ENCODE measurements around the gene SH3RF3.

The SH3RF3 gene

GRCh38 chr2:109288544-109289368, 159.8 kb downstream of the SH3RF3 start:
- DNase-seq (ENCODE audit: low read depth): no peak

DNA sequence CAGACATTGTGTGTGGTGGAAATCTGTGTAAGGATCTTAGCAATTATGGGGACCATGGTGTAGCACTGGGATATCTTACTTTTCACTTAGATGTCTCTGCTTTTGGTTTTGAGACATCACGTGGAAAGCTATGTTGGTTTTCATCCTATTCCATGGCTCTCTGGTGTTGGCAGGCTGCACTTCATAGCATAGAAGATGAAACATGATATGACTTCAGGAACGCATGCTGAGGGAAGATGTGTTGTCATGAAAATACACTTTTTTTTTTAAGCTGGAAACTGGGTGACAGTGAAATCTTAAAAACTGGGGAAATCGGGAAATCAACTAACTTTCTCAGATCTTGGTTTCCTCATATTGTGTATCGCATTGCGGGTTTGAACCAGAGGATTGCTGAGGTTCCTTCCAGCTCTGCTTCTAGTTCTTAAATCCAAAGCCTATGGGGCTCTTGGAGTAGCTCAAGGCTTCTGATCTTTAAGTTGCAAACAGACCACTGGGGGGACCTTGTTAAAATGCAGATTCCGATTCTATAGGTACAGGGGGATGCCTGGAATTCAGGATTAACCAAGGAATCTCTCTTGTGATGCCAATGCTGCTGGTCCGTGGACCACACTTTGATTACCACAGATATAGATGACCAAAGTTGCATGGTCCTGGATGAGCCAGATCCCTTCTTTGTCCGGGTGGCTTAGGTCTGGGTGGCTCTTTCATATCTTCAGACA, 160.7 kb downstream of the SH3RF3 start:
- DNase-seq (ENCODE audit: low read depth): no peak

GRCh38 chr2:109290887-109291643, 162.1 kb downstream of the SH3RF3 start:
- DNase-seq (ENCODE audit: low read depth): no peak

GRCh38 chr2:109292386-109292785, 163.4 kb downstream of the SH3RF3 start:
- DNase-seq (ENCODE audit: low read depth): no peak

DNA sequence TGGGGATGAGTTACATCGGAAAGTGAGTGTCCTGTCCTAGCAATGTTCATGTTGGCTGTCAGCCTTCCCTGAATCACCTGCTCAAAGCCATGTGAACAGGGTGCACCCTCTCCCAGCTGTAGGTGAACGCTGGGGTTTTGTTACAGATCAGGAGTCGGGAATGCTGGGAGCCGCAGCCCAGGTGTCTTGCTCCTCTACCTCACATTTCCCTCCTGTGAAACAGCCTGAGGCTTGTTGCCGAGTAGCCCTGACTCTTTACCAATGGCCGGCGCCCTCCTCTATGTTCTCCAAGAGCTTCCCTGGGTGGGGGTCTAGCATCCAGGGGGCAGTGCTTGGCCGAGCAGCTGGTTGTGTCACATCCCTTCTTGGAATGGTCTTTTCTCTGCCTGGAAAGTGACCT, 164.7 kb downstream of the SH3RF3 start:
- DNase-seq (ENCODE audit: low read depth): no peak

GRCh38 chr2:109294523-109294922, 165.5 kb downstream of the SH3RF3 start:
- no peak for DNase-seq (ENCODE audit: low read depth)

DNA sequence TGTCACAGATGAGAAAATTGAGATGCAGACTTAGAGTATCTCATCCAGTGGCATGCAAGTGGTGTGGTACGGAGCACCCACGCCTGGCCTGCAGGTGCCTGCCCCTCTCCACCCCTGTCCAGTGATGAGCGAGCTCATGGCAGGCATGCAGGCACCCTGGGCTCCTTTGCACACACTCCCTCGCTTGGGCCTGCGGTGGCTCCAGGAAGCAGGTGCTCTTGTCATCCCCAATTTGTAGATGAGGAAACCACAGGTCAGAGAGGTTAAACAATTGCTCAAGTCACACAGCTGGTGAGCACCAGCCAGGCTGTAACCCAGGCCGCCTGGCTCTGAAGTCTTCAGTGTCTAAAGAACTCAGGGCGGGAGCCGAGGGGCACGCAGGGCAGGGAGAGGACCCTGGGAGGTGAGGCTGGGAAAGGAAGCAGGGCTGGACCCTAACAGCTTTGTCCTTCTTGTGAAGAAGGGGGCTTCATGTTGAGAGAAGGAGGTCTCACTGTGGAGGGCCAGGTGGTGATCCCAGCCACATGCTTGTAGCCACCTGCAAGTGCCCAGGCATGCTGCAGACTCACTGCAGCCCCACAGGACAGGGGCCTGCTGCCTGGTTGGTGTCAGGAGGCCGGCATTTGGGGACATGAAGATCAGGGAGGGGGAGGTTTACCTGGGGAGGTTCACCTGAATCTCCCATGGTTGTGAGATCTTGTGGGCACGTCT, 166.2 kb downstream of the SH3RF3 start:
- no peak for DNase-seq (ENCODE audit: low read depth)

DNA sequence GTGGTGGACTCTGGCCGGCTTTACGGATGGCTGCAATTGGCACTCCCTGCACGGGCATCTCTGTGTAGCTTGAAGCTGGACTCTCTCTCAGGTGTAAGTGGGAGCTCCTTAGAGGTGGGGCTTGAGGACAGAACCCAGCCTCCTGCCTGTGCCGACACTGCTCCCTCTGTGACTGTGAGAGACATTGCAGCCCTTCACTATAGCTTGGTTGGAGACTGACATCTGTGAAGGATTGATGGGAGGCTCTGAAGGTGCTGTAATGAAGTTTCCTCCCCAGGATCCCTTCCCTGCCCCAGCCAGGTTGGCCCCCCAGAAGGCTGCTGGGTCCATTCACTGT, 166.7 kb downstream of the SH3RF3 start:
- DNase-seq (ENCODE audit: low read depth): no peak

GRCh38 chr2:109297566-109298490, 168.8 kb downstream of the SH3RF3 start:
- DNase-seq (ENCODE audit: low read depth): no peak

DNA sequence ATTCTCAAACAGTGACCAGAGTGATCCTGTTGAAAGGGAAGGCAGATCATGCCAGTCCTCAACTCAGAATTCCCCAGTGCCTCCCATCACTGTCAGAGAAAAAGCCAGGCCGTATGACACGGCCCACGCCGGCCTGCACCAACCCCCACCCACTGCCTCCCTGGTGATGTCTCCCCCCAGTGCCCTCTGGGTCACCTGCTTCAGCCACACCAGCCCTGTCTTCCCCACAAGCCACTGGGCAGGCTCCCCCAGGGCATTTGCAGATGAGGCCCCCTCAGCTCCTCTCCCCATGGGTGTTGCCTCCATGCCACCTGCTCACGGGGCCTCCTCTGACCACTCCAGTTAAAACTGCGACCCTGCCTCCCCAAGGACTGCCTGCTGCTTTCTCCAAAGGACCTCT, 169.8 kb downstream of the SH3RF3 start:
- DNase-seq (ENCODE audit: low read depth): no peak

DNA sequence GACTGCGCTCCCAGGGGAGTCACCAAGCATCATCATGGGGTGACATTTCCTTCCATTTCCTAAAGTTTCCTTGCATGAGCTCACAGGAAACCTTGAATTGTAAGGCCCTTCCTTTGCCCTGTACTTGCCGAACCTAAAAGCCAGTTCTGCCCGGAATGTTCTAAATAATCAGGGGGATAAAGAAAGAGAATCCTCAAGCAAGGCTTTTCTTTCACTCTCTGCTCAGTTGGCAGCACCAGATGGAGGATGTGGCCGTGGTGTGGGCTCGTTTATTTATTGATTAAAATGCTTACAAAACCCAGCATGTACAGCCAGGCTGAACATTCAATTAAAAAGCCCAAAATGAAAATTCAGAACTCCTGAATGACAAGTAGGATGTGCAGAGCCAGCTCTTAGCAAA, 170.5 kb downstream of the SH3RF3 start:
- no peak for DNase-seq (ENCODE audit: low read depth)

- no peak for DNase-seq (ENCODE audit: low read depth)
Measured at GRCh38 chr2:109300582-109300981, 171.6 kb downstream of the SH3RF3 start.

GRCh38 chr2:109301746-109302145, 172.7 kb downstream of the SH3RF3 start:
- no peak for DNase-seq (ENCODE audit: low read depth)

DNA sequence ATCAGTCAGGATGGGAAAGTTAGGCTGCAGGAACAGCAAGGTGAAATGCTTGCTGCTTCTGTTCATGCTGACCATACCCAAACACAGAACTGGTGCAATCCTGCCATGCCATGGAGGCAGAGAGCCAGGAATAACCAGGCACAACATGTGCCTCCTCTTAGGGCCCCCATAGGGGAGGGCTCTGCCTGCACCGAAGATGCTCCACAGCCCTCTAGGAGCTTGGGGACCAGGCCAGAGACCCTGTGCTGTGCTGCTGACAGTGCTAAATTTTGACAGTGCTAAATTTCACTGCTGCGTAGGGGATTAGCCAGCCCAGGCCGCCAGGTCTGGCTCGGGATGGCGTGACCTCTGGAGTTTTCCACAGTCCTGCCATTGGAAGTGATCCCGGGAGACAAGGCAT, 173.3 kb downstream of the SH3RF3 start:
- no peak for DNase-seq (ENCODE audit: low read depth)

- DNase-seq (ENCODE audit: low read depth): no peak
Measured at GRCh38 chr2:109304242-109304641, 175.2 kb downstream of the SH3RF3 start.

- DNase-seq (ENCODE audit: low read depth): no peak
Measured at GRCh38 chr2:109304731-109305470, 175.9 kb downstream of the SH3RF3 start.

- DNase-seq (ENCODE audit: low read depth): no peak
Measured at GRCh38 chr2:109305490-109306167, 176.6 kb downstream of the SH3RF3 start.

DNA sequence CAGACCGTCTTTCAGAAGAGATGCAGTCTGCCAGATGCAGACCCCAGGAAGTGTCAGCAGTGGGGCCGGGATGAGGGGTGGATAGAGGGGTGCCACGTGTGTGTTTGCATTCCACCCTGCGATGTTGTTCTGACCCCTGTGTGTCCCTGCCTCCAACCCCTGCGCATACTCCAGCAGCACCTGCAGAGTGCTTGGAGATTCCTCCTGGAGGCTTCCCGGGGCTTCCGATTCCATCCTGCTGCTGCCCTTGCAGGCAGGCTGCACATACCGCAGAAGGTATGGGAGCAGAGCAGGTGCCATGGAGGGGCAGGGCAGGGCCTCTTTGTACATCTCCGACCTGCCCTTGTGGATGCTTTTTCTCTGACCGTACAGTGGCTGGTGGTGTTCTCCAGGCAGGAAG, 177.2 kb downstream of the SH3RF3 start:
- DNase-seq (ENCODE audit: low read depth): no peak

GRCh38 chr2:109311771-109312170, 182.8 kb downstream of the SH3RF3 start:
- no peak for DNase-seq (ENCODE audit: low read depth)

DNA sequence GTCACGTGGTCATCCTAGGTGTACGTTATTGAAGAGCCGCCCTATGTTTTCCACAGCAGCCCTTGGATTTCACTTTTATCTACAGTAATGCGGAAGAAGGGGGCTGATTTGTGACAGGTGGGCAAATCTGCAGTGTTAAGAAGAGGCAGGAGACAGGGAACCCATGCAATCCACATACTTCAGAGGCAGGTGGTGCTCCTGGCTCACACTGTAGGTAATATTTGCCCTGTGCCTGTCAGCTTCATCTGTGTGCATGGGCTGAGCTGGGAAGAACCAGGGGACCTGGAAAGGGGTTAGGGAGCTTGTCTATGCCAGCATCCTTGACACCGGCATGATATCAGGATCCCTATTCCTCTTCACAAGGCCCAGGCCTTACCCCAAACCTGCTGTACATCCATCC, 183.9 kb downstream of the SH3RF3 start:
- no peak for DNase-seq (ENCODE audit: low read depth)

All from non-pigmented ciliary epithelial cell (primary cell).